Upper lobe of left lung (tissue), 6 donors: Measurements from ENCODE around the gene KIF6. TPM values are rescaled to one million over a fixed set of nuclear protein-coding genes. Genes with fewer than 3 reads are reported as not detected.
"Not testable (repeated sequence)": the region's sequence is repeated elsewhere in the genome, so short reads cannot be mapped to it uniquely, and the experiment has no call there.

Experiments
- ATAC-seq, 2 donors: fragments of 200-7000 bp; cut with Tn5 transposase; one replicate each; pipeline ENCODE4 v1.9.1; 2022; ENCODE audit warnings: mild to moderate bottlenecking in 2 of 2, moderate library complexity in 2 of 2; ENCODE audit not compliant: low FRiP score in 2 of 2
- DNase-seq, 2 donors: peaks; one replicate each; pipeline ENCODE4 v3.0.0-alpha.2; 2019 to 2020
- H3K27ac ChIP-seq, 4 donors: fragments of 200-600 bp; sonication (generic); one replicate each; pipeline ENCODE4 v1.5.1; 2016 to 2019
- H3K27me3 ChIP-seq, 4 donors: fragments of 200-600 bp; sonication (generic); one replicate each; pipeline ENCODE4 v1.5.1; 2017 to 2019
- H3K36me3 ChIP-seq, 4 donors: fragments of 200-600 bp; sonication (generic); one replicate each; pipeline ENCODE4 v1.5.1; 2016 to 2019
- H3K4me1 ChIP-seq, 4 donors: fragments of 200-600 bp; sonication (generic); one replicate each; pipeline ENCODE4 v1.5.1; 2018 to 2019
- H3K4me3 ChIP-seq, 4 donors: fragments of 200-600 bp; sonication (generic); one replicate each; pipeline ENCODE4 v1.5.1; 2017 to 2019; ENCODE audit warnings: mild to moderate bottlenecking in 2 of 4, moderate library complexity in 1 of 4
- H3K9me3 ChIP-seq, 4 donors: fragments of 200-600 bp; sonication (generic); one replicate each; pipeline ENCODE4 v1.5.1; 2018 to 2019
- CTCF ChIP-seq, 6 experiments: fragments of 450-650 bp in 4 of 6; fragments of 200-600 bp in 2 of 6; sonication (generic) in 2 of 6; IDR thresholded peaks; one replicate each; pipeline ENCODE4 v1.5.1; 2016 to 2019; ENCODE audit warnings: antibody characterized with exemption in 6 of 6
- EP300 ChIP-seq, 4 donors: sonication (generic); formaldehyde crosslinking; IDR thresholded peaks; one replicate each; pipeline ENCODE4 v1.5.1; 2017; ENCODE audit warnings: antibody characterized with exemption in 4 of 4, control low read depth in 2 of 4
- POLR2A ChIP-seq, 4 donors: fragments of 450-650 bp; IDR thresholded peaks; one replicate each; pipeline ENCODE4 v1.5.1; 2016 to 2017; ENCODE audit warnings: antibody characterized with exemption in 4 of 4, mild to moderate bottlenecking in 2 of 4
- POLR2AphosphoS5 ChIP-seq, 2 donors: sonication (generic); formaldehyde crosslinking; IDR thresholded peaks; one replicate each; pipeline ENCODE4 v1.5.1; 2017; ENCODE audit warnings: antibody characterized with exemption in 2 of 2
- WGBS, 2 donors: methylation state at CpG; one replicate each; pipeline ENCODE4 v1.1.5; 2017 to 2018; 5-methylcytosine and 5-hydroxymethylcytosine counted together
- total RNA-seq, 6 donors: library from RNA; depleted of rRNA in 4 of 6; stranded (reverse); fragments of >200 nt in 4 of 6; gene quantifications; one replicate each; pipeline versions ENCODE4 v1.1.0 to v1.2.1, GENCODE V29; 2016 to 2021
- donor health status: DM: no; HTN: no; CAD: no; lungs with moderate emphysema.
- donor health status: DM: no; HTN: yes; CAD: no; lungs with severe emphysema.

Gene KIF6
- total RNA-seq, 6 donors from 2014 or later, result 0.55 to 7.9 (median 1.5) TPM

- H3K36me3 ChIP-seq, result no peaks in the 10 kb centered on the region
- no peaks in the 10 kb centered on the region for H3K9me3 ChIP-seq
- no peak for DNase-seq
- WGBS, 2 donors, result 86 to 87% methylated on average over 2 of the region's 2 CpGs
- H3K27me3 ChIP-seq, result no peaks in the 10 kb centered on the region
- H3K4me3 ChIP-seq, result no peak overlapping the region
- ATAC-seq, result no peak
- TF ChIP-seq CTCF (IDR thresholded peaks at IDR 0.05) (no peak), EP300 (IDR thresholded peaks at IDR 0.05) (no peak), POLR2AphosphoS5 (IDR thresholded peaks at IDR 0.05) (no peak), POLR2A (IDR thresholded peaks at IDR 0.05) (no peak)
- H3K4me1 ChIP-seq, result no peaks in the 10 kb centered on the region
- H3K27ac ChIP-seq, result no peak overlapping the region
Observed at GRCh38 chr6:39678914-39679313, 46.3 kb downstream of the KIF6 start.

- H3K4me3 ChIP-seq, H3K27me3 ChIP-seq, H3K27ac ChIP-seq, DNase-seq, H3K9me3 ChIP-seq, ATAC-seq, H3K4me1 ChIP-seq, H3K36me3 ChIP-seq: not testable (repeated sequence)
- WGBS, 2 donors, result 79 to 82% methylated on average over 2 to 3 of the region's 3 CpGs
Observed at GRCh38 chr6:39677318-39677717, 47.9 kb downstream of the KIF6 start.

- DNase-seq (no peak), ATAC-seq (no peak)
- TF ChIP-seq EP300 (IDR thresholded peaks at IDR 0.05) (no peak), POLR2AphosphoS5 (IDR thresholded peaks at IDR 0.05) (no peak), CTCF (IDR thresholded peaks at IDR 0.05) (no peak), POLR2A (IDR thresholded peaks at IDR 0.05) (no peak)
- Histone ChIP-seq H3K27me3 (no peaks in the 10 kb centered on the region), H3K36me3 (no peaks in the 10 kb centered on the region), H3K9me3 (peaks cover 0 to 5% (median 1%) of the 10 kb centered on the region in 4 donors), H3K4me3 (no peak overlapping the region), H3K4me1 (no peaks in the 10 kb centered on the region), H3K27ac (no peak overlapping the region)
- WGBS, 2 donors, result 87 to 91% methylated on average over 2 of the region's 2 CpGs
Observed at GRCh38 chr6:39670519-39670918, 54.7 kb downstream of the KIF6 start.

- Histone ChIP-seq H3K4me3 (no peak overlapping the region), H3K9me3 (peaks cover 0 to 5% (median 1%) of the 10 kb centered on the region in 4 donors), H3K27me3 (no peaks in the 10 kb centered on the region), H3K36me3 (no peaks in the 10 kb centered on the region), H3K27ac (no peak overlapping the region), H3K4me1 (no peaks in the 10 kb centered on the region)
- WGBS, 2 donors, result 76 to 88% methylated on average over 5 of the region's 5 CpGs
- ATAC-seq (no peak), DNase-seq (no peak)
- TF ChIP-seq POLR2AphosphoS5 (IDR thresholded peaks at IDR 0.05) (no peak), CTCF (IDR thresholded peaks at IDR 0.05) (no peak), EP300 (IDR thresholded peaks at IDR 0.05) (no peak), POLR2A (IDR thresholded peaks at IDR 0.05) (no peak)
Observed at GRCh38 chr6:39669973-39670342, 55.2 kb downstream of the KIF6 start.

DNA sequence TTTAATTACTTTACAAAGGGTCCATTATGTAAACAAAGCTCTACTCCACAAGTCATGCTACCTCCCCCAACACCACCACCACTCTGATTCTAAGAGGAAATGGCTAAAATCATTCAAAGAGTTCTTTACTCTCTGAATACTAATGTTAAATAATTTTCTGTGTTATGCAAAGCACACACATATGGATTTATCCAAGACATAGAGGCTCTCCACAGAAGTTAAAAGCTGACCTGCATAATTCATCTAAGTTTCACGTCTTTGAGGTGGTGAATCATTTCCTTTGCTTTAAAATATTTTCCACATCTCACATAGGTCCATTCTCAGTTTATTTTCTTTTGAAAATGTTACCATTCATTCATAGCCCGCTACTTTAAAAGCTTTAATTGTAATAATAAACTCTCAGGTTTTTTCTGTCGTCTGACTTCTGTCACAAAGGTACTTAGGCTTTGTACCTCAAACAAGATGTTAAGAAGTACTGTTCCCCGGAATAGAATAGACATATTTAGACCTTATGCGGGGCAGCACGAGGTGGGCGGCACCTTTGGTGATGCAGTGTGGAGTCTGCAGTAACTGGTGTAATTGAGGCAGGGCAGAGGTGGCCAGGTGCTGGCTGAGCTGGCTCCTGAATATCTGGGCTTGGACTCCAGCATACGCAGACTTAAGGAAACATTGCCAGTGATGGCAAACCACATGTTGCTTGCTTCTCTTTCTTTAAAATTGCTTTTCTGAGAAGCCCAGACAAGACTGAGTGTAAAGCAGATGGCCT is 55.8 kb downstream of the KIF6 start:
- H3K4me3 ChIP-seq, result no peak overlapping the region
- no peak for DNase-seq
- no peak for ATAC-seq
- peaks cover 0 to 5% (median 1%) of the 10 kb centered on the region in 4 donors for H3K9me3 ChIP-seq
- no peaks in the 10 kb centered on the region for H3K27me3 ChIP-seq
- TF ChIP-seq EP300 (IDR thresholded peaks at IDR 0.05), result no peak
- no peak for TF ChIP-seq POLR2A (IDR thresholded peaks at IDR 0.05)
- no peak for TF ChIP-seq CTCF (IDR thresholded peaks at IDR 0.05)
- no peak for TF ChIP-seq POLR2AphosphoS5 (IDR thresholded peaks at IDR 0.05)
- H3K36me3 ChIP-seq, result no peaks in the 10 kb centered on the region
- H3K4me1 ChIP-seq, result no peaks in the 10 kb centered on the region
- WGBS, 2 donors, result 61 to 73% methylated on average over 8 of the region's 8 CpGs
- H3K27ac ChIP-seq, result no peak overlapping the region
